Measurements from ENCODE around the gene SPRR2B. TPM values are rescaled to one million over a fixed set of nuclear protein-coding genes. Genes with fewer than 3 reads are reported as not detected.

Gene SPRR2B
- total RNA-seq, 1 donor from 2014 or later = not detected

DNA sequence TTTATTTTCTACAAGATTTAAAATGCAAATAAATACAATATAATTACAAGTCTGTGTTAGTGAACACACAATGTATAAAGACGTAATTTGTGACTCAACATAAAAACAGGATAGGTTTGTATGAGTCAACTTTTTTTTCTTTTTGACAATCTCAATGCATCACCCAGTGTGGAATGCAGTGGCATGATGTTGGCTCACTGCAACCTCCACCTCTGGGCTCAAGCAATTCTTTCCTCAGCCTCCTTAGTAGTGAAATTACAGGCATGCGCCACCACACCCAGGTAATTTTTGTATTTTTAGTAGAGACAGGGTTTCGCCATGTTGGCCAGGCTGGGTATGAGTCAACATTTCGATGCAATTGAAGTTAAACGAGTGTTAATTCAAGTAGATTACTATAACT, 28.8 kb upstream of the SPRR2B start:
- Mint-ChIP-seq H3K4me3 (ENCODE audit: unreplicated experiment) (no peak overlapping the region), H3K27me3 (ENCODE audit: unreplicated experiment) (peaks cover 4% of the 10 kb centered on the region), H3K4me1 (ENCODE audit: low read depth, unreplicated experiment) (no peaks in the 10 kb centered on the region), H3K36me3 (ENCODE audit: unreplicated experiment) (no peaks in the 10 kb centered on the region), H3K27ac (ENCODE audit: unreplicated experiment) (no peak overlapping the region), H3K9me3 (ENCODE audit: unreplicated experiment) (peaks cover 5% of the 10 kb centered on the region)
- DNase-seq = no peak
- TF ChIP-seq, protein P1, sequence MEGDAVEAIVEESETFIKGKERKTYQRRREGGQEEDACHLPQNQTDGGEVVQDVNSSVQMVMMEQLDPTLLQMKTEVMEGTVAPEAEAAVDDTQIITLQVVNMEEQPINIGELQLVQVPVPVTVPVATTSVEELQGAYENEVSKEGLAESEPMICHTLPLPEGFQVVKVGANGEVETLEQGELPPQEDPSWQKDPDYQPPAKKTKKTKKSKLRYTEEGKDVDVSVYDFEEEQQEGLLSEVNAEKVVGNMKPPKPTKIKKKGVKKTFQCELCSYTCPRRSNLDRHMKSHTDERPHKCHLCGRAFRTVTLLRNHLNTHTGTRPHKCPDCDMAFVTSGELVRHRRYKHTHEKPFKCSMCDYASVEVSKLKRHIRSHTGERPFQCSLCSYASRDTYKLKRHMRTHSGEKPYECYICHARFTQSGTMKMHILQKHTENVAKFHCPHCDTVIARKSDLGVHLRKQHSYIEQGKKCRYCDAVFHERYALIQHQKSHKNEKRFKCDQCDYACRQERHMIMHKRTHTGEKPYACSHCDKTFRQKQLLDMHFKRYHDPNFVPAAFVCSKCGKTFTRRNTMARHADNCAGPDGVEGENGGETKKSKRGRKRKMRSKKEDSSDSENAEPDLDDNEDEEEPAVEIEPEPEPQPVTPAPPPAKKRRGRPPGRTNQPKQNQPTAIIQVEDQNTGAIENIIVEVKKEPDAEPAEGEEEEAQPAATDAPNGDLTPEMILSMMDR (IDR thresholded peaks at IDR 0.05; ENCODE audit: partially characterized antibody, unreplicated experiment) = no peak

DNA sequence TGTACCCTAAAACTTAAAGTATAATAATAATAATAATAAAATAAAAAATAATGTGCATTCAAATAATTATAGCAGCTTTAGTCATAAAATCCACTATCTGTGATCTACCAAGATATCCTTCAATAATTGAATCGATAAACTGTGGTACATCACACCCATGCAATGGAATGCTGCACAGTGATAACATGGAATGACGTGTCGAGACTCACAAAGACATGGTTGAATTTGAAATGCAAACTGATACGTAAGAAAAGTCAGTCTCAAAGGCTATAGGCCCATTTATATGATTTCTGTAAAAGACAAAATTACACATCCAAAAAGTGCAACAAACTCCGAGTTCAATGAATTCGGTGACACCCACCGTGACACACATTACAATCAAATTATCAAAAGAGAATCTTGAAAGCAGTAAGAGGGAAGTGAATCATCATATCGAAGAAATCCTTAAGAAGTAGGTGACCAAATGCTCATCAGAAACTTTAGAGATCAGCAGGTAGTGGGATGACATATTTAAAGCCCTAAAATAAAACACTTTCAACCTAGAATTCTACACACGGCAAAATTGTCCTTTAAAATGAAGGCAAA, 28.1 kb upstream of the SPRR2B start:
- Mint-ChIP-seq H3K4me1 (ENCODE audit: low read depth, unreplicated experiment) (no peaks in the 10 kb centered on the region), H3K4me3 (ENCODE audit: unreplicated experiment) (no peak overlapping the region), H3K9me3 (ENCODE audit: unreplicated experiment) (peaks cover 5% of the 10 kb centered on the region), H3K36me3 (ENCODE audit: unreplicated experiment) (no peaks in the 10 kb centered on the region), H3K27me3 (ENCODE audit: unreplicated experiment) (peaks cover 4% of the 10 kb centered on the region), H3K27ac (ENCODE audit: unreplicated experiment) (no peak overlapping the region)
- TF ChIP-seq, protein P1 (IDR thresholded peaks at IDR 0.05; ENCODE audit: partially characterized antibody, unreplicated experiment) = no peak
- DNase-seq = no peak

DNA sequence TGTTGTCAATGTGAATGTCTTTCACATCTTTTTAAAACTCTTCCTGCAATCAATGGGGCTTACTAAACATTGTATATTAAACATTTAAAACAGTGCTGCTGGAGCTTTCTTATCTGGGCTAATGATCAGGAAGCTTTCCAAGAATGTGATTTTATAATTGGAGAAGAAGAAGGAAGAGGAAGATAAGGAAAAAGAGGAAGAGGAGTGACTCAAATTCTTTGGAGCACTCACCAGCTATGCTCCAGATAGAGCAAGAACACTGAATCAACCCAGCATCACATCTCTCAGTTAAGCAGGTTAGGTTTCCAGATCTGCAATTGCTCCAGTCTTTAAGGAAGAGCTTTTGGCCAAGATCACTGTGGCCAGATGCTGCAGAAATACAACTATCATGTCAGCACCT, 24.4 kb upstream of the SPRR2B start:
- Mint-ChIP-seq H3K9me3 (ENCODE audit: unreplicated experiment) (no peaks in the 10 kb centered on the region), H3K27ac (ENCODE audit: unreplicated experiment) (no peak overlapping the region), H3K27me3 (ENCODE audit: unreplicated experiment) (peaks cover 4% of the 10 kb centered on the region), H3K36me3 (ENCODE audit: unreplicated experiment) (no peaks in the 10 kb centered on the region), H3K4me1 (ENCODE audit: low read depth, unreplicated experiment) (no peaks in the 10 kb centered on the region), H3K4me3 (ENCODE audit: unreplicated experiment) (no peak overlapping the region)
- no peak for DNase-seq
- TF ChIP-seq, protein P1 (IDR thresholded peaks at IDR 0.05; ENCODE audit: partially characterized antibody, unreplicated experiment) = no peak

DNA sequence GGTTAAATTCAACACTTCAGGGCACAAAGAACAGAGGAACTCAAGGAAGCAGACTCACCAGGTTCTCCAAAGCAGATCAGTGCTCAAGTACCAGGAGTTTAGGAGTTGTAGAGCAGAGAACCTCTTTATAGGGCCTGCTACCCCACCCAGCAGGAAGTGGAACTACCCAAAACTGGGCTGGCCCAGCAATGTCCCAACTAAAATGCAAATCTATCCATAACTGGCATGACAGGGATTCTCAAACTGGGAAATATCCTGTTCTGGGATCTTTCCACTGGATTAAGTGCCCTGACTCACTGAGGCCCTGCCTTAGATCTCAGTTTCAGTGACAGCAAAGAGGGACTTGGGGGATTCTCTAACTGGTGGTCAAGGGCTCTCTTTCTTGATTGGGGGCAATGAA, 23.0 kb upstream of the SPRR2B start, which contains the start of gene SPRR2E:
Gene SPRR2E, minus strand, starts transcription at position 101 of the 400 bp plus-strand sequence. CDS start 775 bp downstream, outside the sequence.
- Mint-ChIP-seq H3K9me3 (ENCODE audit: unreplicated experiment) (no peaks in the 10 kb centered on the region), H3K36me3 (ENCODE audit: unreplicated experiment) (no peaks in the 10 kb centered on the region), H3K4me1 (ENCODE audit: low read depth, unreplicated experiment) (no peaks in the 10 kb centered on the region), H3K4me3 (ENCODE audit: unreplicated experiment) (no peak within 1 kb of the TSS), H3K27me3 (ENCODE audit: unreplicated experiment) (peaks cover 4% of the 10 kb centered on the region), H3K27ac (ENCODE audit: unreplicated experiment) (no peak within 1 kb of the TSS)
- DNase-seq = no peak
- TF ChIP-seq, protein P1 (IDR thresholded peaks at IDR 0.05; ENCODE audit: partially characterized antibody, unreplicated experiment) = no peak

DNA sequence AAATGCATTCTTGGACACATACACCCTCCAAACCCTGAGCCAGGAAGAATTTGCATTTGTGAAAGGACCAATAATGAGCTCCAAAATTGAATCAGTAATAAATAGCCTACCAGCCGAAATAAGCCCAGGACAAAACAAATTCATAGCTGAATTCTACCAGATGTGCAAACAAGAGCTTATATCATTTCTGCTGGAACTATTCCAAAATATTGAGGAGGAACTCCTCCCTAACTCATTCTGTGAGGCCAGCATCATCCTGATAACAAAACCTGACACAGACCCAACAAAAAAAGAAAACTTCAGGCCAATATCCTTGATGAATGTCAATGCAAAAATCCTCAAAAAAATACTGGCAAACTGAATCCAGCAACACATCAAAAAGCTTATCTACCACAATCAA, 16.2 kb upstream of the SPRR2B start:
- Mint-ChIP-seq H3K9me3 (ENCODE audit: unreplicated experiment) (no peaks in the 10 kb centered on the region), H3K27me3 (ENCODE audit: unreplicated experiment) (peaks cover 3% of the 10 kb centered on the region), H3K4me1 (ENCODE audit: low read depth, unreplicated experiment) (no peaks in the 10 kb centered on the region), H3K27ac (ENCODE audit: unreplicated experiment) (no peak overlapping the region), H3K36me3 (ENCODE audit: unreplicated experiment) (no peaks in the 10 kb centered on the region), H3K4me3 (ENCODE audit: unreplicated experiment) (no peak overlapping the region)
- TF ChIP-seq, protein P1 (IDR thresholded peaks at IDR 0.05; ENCODE audit: partially characterized antibody, unreplicated experiment) = no peak
- DNase-seq = no peak
